HG02763 (cell line): ENCODE measurements around the gene UTP18.
"Not testable (repeated sequence)": the region's sequence is repeated elsewhere in the genome, so short reads cannot be mapped to it uniquely, and the experiment has no call there.

Experiments used
- ATAC-seq: cut with Tn5 transposase; IDR thresholded peaks from one replicate; pipeline ENCODE4 v1.9.1; 2021; ENCODE audit warnings: mild to moderate bottlenecking, moderate library complexity; ENCODE audit not compliant: unreplicated experiment

The UTP18 gene

GRCh38 chr17:51330861-51331503 is 70.6 kb downstream of the UTP18 start:
- ATAC-seq: not testable (repeated sequence)

GRCh38 chr17:51335006-51335590 is 74.8 kb downstream of the UTP18 start:
- no peak for ATAC-seq

GRCh38 chr17:51335883-51336822 is 75.8 kb downstream of the UTP18 start:
- ATAC-seq: no peak

GRCh38 chr17:51341457-51341856 is 81.1 kb downstream of the UTP18 start:
- no peak for ATAC-seq

- ATAC-seq: no peak
Measured at GRCh38 chr17:51342257-51342656, 81.9 kb downstream of the UTP18 start.

GRCh38 chr17:51344532-51344931 is 84.2 kb downstream of the UTP18 start:
- ATAC-seq: no peak

- no peak for ATAC-seq
Measured at GRCh38 chr17:51346218-51346982, 86.1 kb downstream of the UTP18 start.
